OCI-LY7 (cell line): ENCODE results near the gene PLXDC2.

Source experiments
- EZH2phosphoT487 ChIP-seq: fragments of 200-600 bp; sonication (generic); IDR thresholded peaks from 2 replicates; pipeline ENCODE4 v1.6.1; 2018; ENCODE audit warnings: low read depth, borderline replicate concordance, mild to moderate bottlenecking, mixed run types, antibody characterized with exemption, low read length, moderate library complexity, mixed read lengths
- TF ChIP-seq, protein P1 (sequence below): fragments of 200-600 bp; sonication (generic); conservative IDR thresholded peaks from 2 replicates; pipeline ENCODE4 v1.5.1; 2014; ENCODE audit warnings: mild to moderate bottlenecking, antibody characterized with exemption, low read length, moderate library complexity, mixed read lengths

DNA sequence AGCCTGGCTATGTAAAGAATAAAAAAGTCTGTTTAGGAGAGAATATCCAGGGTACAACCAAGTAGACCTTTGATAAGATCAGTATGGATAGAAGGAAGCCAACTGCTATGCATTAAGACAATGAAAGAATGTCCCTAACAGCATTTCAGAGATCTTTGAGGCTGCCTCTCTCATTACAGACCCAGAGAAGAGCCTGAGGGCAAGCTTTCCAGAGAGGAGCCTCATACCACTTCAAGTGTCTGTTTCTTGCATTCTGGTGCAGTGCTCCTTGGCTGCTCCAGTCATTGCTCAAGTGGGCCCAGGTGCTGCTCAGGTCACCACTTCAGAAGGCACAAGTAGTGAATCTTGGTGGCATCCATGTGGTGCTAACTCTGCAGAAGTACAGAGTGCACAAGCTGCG lies 514.0 kb downstream of the PLXDC2 start:
- TF ChIP-seq, protein P1, sequence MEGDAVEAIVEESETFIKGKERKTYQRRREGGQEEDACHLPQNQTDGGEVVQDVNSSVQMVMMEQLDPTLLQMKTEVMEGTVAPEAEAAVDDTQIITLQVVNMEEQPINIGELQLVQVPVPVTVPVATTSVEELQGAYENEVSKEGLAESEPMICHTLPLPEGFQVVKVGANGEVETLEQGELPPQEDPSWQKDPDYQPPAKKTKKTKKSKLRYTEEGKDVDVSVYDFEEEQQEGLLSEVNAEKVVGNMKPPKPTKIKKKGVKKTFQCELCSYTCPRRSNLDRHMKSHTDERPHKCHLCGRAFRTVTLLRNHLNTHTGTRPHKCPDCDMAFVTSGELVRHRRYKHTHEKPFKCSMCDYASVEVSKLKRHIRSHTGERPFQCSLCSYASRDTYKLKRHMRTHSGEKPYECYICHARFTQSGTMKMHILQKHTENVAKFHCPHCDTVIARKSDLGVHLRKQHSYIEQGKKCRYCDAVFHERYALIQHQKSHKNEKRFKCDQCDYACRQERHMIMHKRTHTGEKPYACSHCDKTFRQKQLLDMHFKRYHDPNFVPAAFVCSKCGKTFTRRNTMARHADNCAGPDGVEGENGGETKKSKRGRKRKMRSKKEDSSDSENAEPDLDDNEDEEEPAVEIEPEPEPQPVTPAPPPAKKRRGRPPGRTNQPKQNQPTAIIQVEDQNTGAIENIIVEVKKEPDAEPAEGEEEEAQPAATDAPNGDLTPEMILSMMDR: no peak
- no peak for TF ChIP-seq EZH2phosphoT487
